Measurements from ENCODE around the gene ZCCHC2.

ZCCHC2 gene

DNA sequence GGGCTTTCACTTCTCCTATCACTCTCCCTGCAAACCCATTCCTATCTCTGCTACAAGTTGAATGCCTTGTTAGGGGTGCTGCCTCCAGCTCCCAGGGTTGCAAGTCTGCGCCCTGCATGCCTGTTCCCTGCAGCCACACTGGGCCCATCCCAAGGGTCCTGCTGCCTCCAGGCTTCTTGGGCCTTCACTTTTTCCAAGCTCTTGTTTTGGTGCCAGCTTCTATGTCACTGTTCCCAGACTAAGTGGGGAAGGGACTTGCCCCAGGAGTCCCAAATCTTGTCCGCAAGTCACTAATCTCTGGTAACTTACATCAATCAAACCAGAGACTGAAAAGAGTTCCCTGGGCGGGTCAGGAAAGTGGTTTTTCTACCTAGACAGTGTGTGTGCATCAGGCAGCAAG is 65.4 kb downstream of the ZCCHC2 start:
- no peaks in the 10 kb centered on the region for H3K36me3 ChIP-seq (ENCODE audit: control insufficient read depth, insufficient read depth, low read length)
- peaks cover 9% of the 10 kb centered on the region for H3K4me1 ChIP-seq (ENCODE audit: control insufficient read depth, insufficient read depth, low read length)
- H3K4me3 ChIP-seq (ENCODE audit: low read length), result no peak overlapping the region
- H3K27me3 ChIP-seq (ENCODE audit: control insufficient read depth, insufficient read depth, low read length), result no peaks in the 10 kb centered on the region
- H3K9me3 ChIP-seq (ENCODE audit: control insufficient read depth, low read length), result no peaks in the 10 kb centered on the region
- H3K9ac ChIP-seq (ENCODE audit: low read length), result no peak overlapping the region

DNA sequence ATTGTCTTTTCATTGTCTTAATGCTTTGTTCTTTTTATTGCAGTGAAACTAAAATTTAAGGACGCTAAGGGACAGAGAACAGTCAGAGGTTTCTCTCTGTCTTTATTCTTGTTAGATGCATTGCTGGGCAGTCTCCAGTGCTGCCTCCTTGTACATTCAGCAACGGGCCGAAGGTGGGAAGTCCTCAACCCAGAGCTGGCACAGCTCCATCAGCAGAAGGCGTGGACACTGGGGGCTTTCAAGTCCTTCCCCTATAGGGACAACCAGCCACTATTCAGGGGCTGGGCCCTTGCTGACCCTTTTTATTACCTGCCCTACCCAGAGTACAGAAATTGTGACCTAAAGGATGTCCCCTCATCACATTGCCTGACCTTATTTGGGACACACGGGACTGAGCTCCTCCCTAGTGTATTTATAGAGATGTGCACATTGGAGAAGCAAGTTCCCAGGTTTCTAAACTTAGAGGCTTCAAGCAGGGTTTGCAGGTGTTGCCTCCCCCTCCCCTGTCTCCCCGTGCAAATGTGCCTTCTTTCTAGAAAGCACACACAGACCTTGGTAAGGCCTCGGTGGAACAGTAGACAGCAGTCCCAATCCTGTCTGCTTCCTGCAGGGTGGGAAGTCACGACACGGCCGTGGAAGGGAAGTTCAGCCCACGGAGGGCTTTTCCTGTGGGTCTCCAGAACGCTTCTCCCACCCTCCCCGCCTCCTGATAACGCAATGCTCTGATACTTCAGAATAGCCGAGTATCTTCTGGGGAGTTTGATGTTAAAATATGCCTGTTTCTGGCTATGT is 68.2 kb downstream of the ZCCHC2 start:
- Histone ChIP-seq H3K9me3 (ENCODE audit: control insufficient read depth, low read length) (no peaks in the 10 kb centered on the region), H3K27me3 (ENCODE audit: control insufficient read depth, insufficient read depth, low read length) (peaks cover 14% of the 10 kb centered on the region), H3K36me3 (ENCODE audit: control insufficient read depth, insufficient read depth, low read length) (no peaks in the 10 kb centered on the region), H3K4me3 (ENCODE audit: low read length) (no peak overlapping the region), H3K9ac (ENCODE audit: low read length) (no peak overlapping the region), H3K4me1 (ENCODE audit: control insufficient read depth, insufficient read depth, low read length) (no peaks in the 10 kb centered on the region)

DNA sequence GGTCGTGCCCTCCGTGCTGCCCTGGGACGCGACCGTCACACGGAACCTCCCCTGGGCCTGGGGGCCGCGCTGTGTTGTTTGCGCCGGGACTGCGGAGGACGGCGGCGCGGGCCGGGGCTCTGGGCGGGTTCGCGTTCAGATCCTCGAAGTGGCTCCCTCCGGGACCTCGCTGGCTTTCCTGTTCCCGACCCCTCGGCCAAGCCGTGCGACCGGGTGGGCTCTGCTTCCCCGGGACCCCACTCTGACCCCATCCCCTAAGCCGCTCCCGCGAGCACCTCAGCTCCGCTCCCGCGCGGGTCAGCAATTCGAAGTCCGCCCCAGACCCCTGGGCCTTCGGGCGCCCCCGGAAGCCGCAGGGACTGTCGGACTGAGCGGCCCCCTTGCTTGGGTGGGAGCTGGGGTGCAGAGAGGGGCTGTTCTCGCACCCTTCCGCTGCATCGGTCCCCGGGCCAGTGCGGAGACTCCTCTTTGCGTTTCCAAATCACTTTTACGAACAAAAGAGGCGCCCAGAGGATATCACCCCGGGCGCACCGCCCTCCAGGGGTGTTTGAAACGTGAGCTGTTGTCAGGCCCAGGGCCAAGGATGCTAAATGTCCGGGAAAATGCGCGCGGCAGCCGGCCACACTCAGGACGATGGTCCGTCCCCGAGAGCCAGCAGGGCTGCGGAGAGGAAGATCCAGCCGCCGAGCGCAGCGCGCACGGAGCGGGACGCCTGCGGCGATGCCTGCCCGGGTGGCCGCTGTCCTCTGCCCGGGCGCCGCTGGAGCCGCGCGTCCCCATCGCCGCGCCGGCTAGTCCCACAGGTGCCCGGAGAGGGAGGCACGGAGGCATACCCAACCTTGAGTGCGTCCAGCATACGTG is 73.5 kb downstream of the ZCCHC2 start:
- Histone ChIP-seq H3K36me3 (ENCODE audit: control insufficient read depth, insufficient read depth, low read length) (no peaks in the 10 kb centered on the region), H3K9ac (ENCODE audit: low read length) (no peak overlapping the region), H3K4me3 (ENCODE audit: low read length) (no peak overlapping the region), H3K9me3 (ENCODE audit: control insufficient read depth, low read length) (no peaks in the 10 kb centered on the region), H3K27me3 (ENCODE audit: control insufficient read depth, insufficient read depth, low read length) (peaks cover 36% of the 10 kb centered on the region), H3K4me1 (ENCODE audit: control insufficient read depth, insufficient read depth, low read length) (peaks cover 6% of the 10 kb centered on the region)

DNA sequence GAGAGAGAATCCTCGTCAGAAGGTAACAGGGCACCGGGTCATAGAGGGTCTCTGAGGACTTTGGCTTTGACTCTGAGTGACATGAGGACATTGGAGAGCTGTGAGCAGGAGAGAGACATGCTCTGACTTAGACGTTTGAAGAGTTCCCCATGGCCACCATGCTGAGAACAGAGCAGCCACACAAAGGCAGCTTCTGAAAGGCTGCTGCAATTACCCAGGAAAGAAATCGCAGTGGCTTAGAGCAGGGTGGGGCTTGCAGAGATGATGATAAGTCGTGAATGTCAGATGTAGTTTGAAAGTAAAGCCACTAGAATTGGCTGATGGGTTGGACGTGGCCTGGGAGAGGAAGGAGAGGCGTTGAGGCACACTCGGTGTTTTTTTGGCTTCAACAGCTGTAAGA is 79.0 kb downstream of the ZCCHC2 start:
- Histone ChIP-seq H3K4me3 (ENCODE audit: low read length) (no peak overlapping the region), H3K4me1 (ENCODE audit: control insufficient read depth, insufficient read depth, low read length) (no peaks in the 10 kb centered on the region), H3K9me3 (ENCODE audit: control insufficient read depth, low read length) (no peaks in the 10 kb centered on the region), H3K9ac (ENCODE audit: low read length) (no peak overlapping the region), H3K36me3 (ENCODE audit: control insufficient read depth, insufficient read depth, low read length) (no peaks in the 10 kb centered on the region), H3K27me3 (ENCODE audit: control insufficient read depth, insufficient read depth, low read length) (peaks cover 18% of the 10 kb centered on the region)

DNA sequence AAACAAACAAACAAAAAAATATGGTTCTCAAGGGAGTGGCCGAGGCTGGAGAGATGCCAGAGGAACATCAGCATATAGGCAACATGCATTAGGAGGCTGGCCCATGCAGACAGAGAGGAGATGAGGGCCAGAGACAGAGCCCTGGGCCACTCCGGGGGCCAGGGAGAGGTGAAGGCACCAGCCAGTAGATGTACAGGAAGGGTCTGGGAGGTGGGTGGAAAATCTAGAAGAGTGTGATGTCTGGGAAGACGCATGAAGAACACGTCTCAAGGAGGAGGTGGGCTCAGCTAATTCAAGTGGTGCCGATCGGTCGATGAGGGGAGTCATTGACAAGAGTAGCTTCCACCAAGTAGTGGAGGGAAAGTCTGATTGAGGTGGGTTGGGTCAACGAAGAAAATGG is 79.9 kb downstream of the ZCCHC2 start:
- Histone ChIP-seq H3K36me3 (ENCODE audit: control insufficient read depth, insufficient read depth, low read length) (no peaks in the 10 kb centered on the region), H3K9me3 (ENCODE audit: control insufficient read depth, low read length) (no peaks in the 10 kb centered on the region), H3K4me3 (ENCODE audit: low read length) (no peak overlapping the region), H3K27me3 (ENCODE audit: control insufficient read depth, insufficient read depth, low read length) (peaks cover 10% of the 10 kb centered on the region), H3K9ac (ENCODE audit: low read length) (no peak overlapping the region), H3K4me1 (ENCODE audit: control insufficient read depth, insufficient read depth, low read length) (no peaks in the 10 kb centered on the region)

DNA sequence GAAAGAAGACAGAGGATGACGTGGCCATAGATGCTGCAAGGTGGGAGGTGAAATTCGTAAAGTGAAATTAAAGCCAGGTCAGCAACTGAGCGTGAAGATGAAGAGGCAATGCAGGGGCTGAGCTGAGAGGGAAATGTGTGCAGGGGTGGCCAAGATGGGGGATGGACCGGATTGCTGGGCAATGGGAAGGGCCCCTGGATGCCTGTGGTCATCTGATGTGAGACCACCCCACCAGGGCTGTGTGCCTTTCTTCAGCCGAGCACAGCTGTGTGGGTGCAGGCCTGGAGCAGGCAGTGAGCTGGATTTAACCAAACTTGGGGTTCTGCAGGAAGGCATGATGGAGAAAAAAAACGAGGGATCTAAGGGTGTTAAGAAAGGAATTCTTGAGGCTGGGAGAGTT is 80.4 kb downstream of the ZCCHC2 start:
- H3K4me1 ChIP-seq (ENCODE audit: control insufficient read depth, insufficient read depth, low read length), result no peaks in the 10 kb centered on the region
- H3K4me3 ChIP-seq (ENCODE audit: low read length), result no peak overlapping the region
- peaks cover 10% of the 10 kb centered on the region for H3K27me3 ChIP-seq (ENCODE audit: control insufficient read depth, insufficient read depth, low read length)
- no peaks in the 10 kb centered on the region for H3K36me3 ChIP-seq (ENCODE audit: control insufficient read depth, insufficient read depth, low read length)
- H3K9ac ChIP-seq (ENCODE audit: low read length), result no peak overlapping the region
- H3K9me3 ChIP-seq (ENCODE audit: control insufficient read depth, low read length), result no peaks in the 10 kb centered on the region

DNA sequence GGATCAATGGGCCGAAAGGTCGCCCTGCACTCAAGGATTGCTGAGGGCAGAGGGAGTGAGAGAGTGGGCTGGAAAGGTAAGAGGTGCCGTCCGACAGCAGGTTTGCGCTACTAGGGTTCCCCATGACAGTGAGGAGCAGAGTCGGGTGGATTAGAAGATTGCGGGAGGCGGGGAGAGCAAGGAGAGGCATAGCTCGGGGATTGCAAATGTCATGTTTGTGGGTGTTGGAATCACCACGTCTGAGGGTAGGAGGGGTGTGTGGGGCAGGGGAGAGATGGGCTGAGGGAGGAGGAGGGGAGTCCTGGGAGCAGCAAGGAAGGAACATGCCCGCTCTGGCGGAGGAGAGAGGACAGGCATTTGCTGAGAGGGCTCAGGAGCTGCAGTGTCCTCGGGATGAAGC is 81.2 kb downstream of the ZCCHC2 start:
- H3K4me1 ChIP-seq (ENCODE audit: control insufficient read depth, insufficient read depth, low read length), result no peaks in the 10 kb centered on the region
- H3K36me3 ChIP-seq (ENCODE audit: control insufficient read depth, insufficient read depth, low read length), result no peaks in the 10 kb centered on the region
- no peak overlapping the region for H3K4me3 ChIP-seq (ENCODE audit: low read length)
- peaks cover 4% of the 10 kb centered on the region for H3K27me3 ChIP-seq (ENCODE audit: control insufficient read depth, insufficient read depth, low read length)
- H3K9me3 ChIP-seq (ENCODE audit: control insufficient read depth, low read length), result no peaks in the 10 kb centered on the region
- no peak overlapping the region for H3K9ac ChIP-seq (ENCODE audit: low read length)

DNA sequence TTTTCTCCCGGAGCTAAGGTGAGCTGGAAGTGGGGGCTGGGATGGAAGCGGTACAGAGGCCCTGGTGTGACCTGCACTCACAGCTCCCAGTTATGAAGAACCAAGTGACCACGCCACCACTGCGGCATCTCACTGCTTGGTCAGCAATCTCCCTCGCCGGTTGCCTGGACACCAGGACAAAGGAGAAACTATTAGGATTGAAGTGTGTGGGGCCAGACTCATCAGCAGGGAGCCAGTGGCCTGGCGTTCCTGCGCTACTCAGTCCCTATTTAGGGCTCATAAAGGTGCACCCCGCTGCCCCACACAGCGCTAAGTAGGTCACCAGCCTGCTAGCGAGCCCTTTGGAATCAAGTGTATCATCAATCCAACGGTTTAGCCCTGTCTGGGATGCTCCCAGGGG is 82.9 kb downstream of the ZCCHC2 start:
- H3K9me3 ChIP-seq (ENCODE audit: control insufficient read depth, low read length), result no peaks in the 10 kb centered on the region
- peaks cover 4% of the 10 kb centered on the region for H3K4me1 ChIP-seq (ENCODE audit: control insufficient read depth, insufficient read depth, low read length)
- H3K36me3 ChIP-seq (ENCODE audit: control insufficient read depth, insufficient read depth, low read length), result no peaks in the 10 kb centered on the region
- H3K27me3 ChIP-seq (ENCODE audit: control insufficient read depth, insufficient read depth, low read length), result peaks cover 8% of the 10 kb centered on the region
- no peak overlapping the region for H3K4me3 ChIP-seq (ENCODE audit: low read length)
- H3K9ac ChIP-seq (ENCODE audit: low read length), result no peak overlapping the region

DNA sequence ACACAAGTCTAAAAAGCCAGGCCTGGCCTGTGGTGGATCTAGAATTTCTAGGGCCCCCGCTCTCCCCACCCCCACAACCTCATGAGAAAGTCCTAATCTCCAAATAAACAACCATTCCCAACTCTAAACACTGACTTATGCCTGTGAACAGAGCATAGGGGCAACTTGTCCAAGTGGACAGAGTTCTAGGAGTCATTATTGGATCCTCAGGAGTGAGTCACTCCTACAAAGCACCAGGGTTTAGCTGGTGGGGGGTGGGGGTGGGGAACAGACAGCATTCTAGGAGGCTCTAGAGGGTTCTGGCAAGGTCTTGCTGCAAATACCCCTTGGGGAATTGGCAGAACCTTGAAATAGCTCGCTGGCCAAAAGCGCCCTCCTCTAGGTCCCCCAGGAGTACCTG is 83.3 kb downstream of the ZCCHC2 start:
- Histone ChIP-seq H3K4me3 (ENCODE audit: low read length) (no peak overlapping the region), H3K4me1 (ENCODE audit: control insufficient read depth, insufficient read depth, low read length) (peaks cover 6% of the 10 kb centered on the region), H3K36me3 (ENCODE audit: control insufficient read depth, insufficient read depth, low read length) (no peaks in the 10 kb centered on the region), H3K27me3 (ENCODE audit: control insufficient read depth, insufficient read depth, low read length) (peaks cover 12% of the 10 kb centered on the region), H3K9ac (ENCODE audit: low read length) (no peak overlapping the region), H3K9me3 (ENCODE audit: control insufficient read depth, low read length) (no peaks in the 10 kb centered on the region)

DNA sequence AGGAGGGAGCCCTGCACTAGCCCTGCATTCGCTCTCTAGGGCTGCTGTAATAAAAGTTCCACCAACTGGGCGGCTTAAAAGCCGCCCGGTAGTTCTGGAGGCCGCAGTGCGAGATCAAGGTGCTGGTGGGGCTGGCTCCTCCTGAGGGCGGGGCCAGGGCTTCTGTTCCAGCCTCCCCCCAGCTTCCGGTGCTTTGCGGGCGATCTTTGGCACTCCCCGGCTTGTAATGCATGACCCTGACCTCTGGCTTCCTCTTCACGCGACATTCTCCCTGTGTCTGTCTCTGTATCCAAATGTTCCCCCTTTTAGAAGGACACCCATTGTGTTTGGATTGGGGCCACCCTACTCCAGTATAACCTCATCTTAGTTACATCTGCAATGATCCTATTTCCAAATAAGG is 84.5 kb downstream of the ZCCHC2 start:
- Histone ChIP-seq H3K9ac (ENCODE audit: low read length) (no peak overlapping the region), H3K9me3 (ENCODE audit: control insufficient read depth, low read length) (no peaks in the 10 kb centered on the region), H3K36me3 (ENCODE audit: control insufficient read depth, insufficient read depth, low read length) (no peaks in the 10 kb centered on the region), H3K4me3 (ENCODE audit: low read length) (no peak overlapping the region), H3K4me1 (ENCODE audit: control insufficient read depth, insufficient read depth, low read length) (peaks cover 11% of the 10 kb centered on the region), H3K27me3 (ENCODE audit: control insufficient read depth, insufficient read depth, low read length) (peaks cover 23% of the 10 kb centered on the region)

DNA sequence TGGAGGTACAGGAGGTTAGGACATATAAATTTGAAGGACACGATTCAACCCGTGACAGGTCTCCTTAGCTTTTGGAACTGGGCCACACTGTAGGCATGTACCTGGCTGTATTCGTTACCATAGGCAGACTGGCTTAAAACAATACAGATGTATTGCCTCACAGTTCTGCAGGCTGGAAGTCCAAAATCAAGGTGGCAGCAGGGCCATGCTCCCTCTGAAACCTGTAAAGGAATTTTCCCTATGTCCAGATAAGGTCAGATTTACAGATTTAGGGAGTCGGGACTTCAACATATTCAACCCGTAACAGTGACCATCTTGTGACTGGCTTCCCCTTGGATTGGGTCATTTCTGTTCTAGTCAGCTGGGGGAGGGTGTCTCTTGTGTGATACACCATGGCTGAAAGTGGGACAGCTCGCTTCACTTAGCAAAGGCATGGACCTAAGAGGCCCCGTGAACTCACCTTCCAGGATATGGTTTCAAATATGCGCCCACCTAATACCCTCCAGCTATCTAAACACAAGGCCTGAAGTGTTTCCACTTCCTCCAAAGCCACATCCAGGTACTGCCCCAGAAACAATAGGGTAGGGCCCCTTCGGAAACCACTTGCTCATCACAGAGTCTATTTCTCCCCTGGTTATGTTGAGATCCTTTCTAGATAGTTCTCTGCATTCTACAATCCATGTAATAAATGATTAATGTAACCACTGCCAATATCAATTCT is 85.0 kb downstream of the ZCCHC2 start:
- H3K4me1 ChIP-seq (ENCODE audit: control insufficient read depth, insufficient read depth, low read length), result peaks cover 11% of the 10 kb centered on the region

DNA sequence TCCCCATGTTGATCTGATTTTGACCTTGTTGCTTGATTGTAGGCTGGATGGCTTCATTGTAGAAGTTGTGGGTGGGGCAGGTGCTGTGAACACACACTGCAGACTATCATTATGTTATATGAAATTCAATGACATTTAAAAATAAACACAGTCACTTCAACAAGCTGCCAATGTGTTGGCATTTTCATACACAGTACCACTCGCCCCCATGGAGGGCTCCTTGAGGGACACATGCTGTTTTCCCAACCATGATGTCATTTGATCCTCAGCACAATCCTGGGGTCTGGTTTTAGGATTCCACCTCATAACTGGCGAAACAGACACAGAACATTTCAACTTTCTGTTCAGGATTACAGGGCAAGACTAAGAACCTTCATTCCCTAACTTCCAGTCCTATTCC is 86.9 kb downstream of the ZCCHC2 start:
- H3K9me3 ChIP-seq (ENCODE audit: control insufficient read depth, low read length), result no peaks in the 10 kb centered on the region
- no peak overlapping the region for H3K4me3 ChIP-seq (ENCODE audit: low read length)
- H3K4me1 ChIP-seq (ENCODE audit: control insufficient read depth, insufficient read depth, low read length), result peaks cover 11% of the 10 kb centered on the region
- H3K27me3 ChIP-seq (ENCODE audit: control insufficient read depth, insufficient read depth, low read length), result peaks cover 23% of the 10 kb centered on the region
- no peak overlapping the region for H3K9ac ChIP-seq (ENCODE audit: low read length)
- no peaks in the 10 kb centered on the region for H3K36me3 ChIP-seq (ENCODE audit: control insufficient read depth, insufficient read depth, low read length)

More for the DNA sequence above, 85.0 kb downstream of the ZCCHC2 start:
- Histone ChIP-seq H3K9me3 (ENCODE audit: control insufficient read depth, low read length) (no peaks in the 10 kb centered on the region), H3K9ac (ENCODE audit: low read length) (no peak overlapping the region), H3K36me3 (ENCODE audit: control insufficient read depth, insufficient read depth, low read length) (no peaks in the 10 kb centered on the region), H3K4me3 (ENCODE audit: low read length) (no peak overlapping the region), H3K27me3 (ENCODE audit: control insufficient read depth, insufficient read depth, low read length) (peaks cover 27% of the 10 kb centered on the region)
